ENCODE results near the gene HMOX2.

Gene HMOX2

GRCh38 chr16:4517812-4518680, 41.8 kb downstream of the HMOX2 start:
- Histone ChIP-seq H3K4me1 (ENCODE audit: control insufficient read depth, low read length) (peaks cover 9% of the 10 kb centered on the region), H3K36me3 (ENCODE audit: control insufficient read depth, low read length) (no peaks in the 10 kb centered on the region), H3K27ac (ENCODE audit: low read depth, low read length) (no peak overlapping the region), H3K9me2 (replicated peaks; ENCODE audit: control insufficient read depth, low read length) (no peaks in the 10 kb centered on the region), H3K27me3 (ENCODE audit: control insufficient read depth, low read length) (no peaks in the 10 kb centered on the region), H3K4me2 (ENCODE audit: low read length) (no peak overlapping the region), H3K9me3 (ENCODE audit: control insufficient read depth, insufficient read depth, low read length) (no peaks in the 10 kb centered on the region), H3F3A (ENCODE audit: control insufficient read depth, insufficient read depth) (peaks cover 6% of the 10 kb centered on the region), H4K20me1 (ENCODE audit: control insufficient read depth, insufficient read depth, low read depth, low read length) (no peaks in the 10 kb centered on the region), H3K79me2 (ENCODE audit: control insufficient read depth, low read length) (no peaks in the 10 kb centered on the region), H3K4me3 (ENCODE audit: low read length) (no peak overlapping the region)
- TF ChIP-seq CTCF (IDR thresholded peaks at IDR 0.05; ENCODE audit: low read depth, low read length, poor library complexity, severe bottlenecking) = peak; percentile 78
- TF ChIP-seq EZH2phosphoT487 (IDR thresholded peaks at IDR 0.05; ENCODE audit: borderline replicate concordance, low read length) = no peak

- H3K27me3 ChIP-seq (ENCODE audit: control insufficient read depth, low read length) = no peaks in the 10 kb centered on the region
- peaks cover 8% of the 10 kb centered on the region for H3K4me1 ChIP-seq (ENCODE audit: control insufficient read depth, low read length)
- H3K9me2 ChIP-seq (replicated peaks; ENCODE audit: control insufficient read depth, low read length) = no peaks in the 10 kb centered on the region
- H3F3A ChIP-seq (ENCODE audit: control insufficient read depth, insufficient read depth) = peaks cover 6% of the 10 kb centered on the region
- no peak overlapping the region for H3K4me3 ChIP-seq (ENCODE audit: low read length)
- H4K20me1 ChIP-seq (ENCODE audit: control insufficient read depth, insufficient read depth, low read depth, low read length) = no peaks in the 10 kb centered on the region
- no peak overlapping the region for H3K27ac ChIP-seq (ENCODE audit: low read depth, low read length)
- no peaks in the 10 kb centered on the region for H3K36me3 ChIP-seq (ENCODE audit: control insufficient read depth, low read length)
- H3K4me2 ChIP-seq (ENCODE audit: low read length) = no peak overlapping the region
- H3K79me2 ChIP-seq (ENCODE audit: control insufficient read depth, low read length) = no peaks in the 10 kb centered on the region
- H3K9me3 ChIP-seq (ENCODE audit: control insufficient read depth, insufficient read depth, low read length) = no peaks in the 10 kb centered on the region
- TF ChIP-seq EZH2phosphoT487 (IDR thresholded peaks at IDR 0.05; ENCODE audit: borderline replicate concordance, low read length) (no peak), CTCF (IDR thresholded peaks at IDR 0.05; ENCODE audit: low read depth, low read length, poor library complexity, severe bottlenecking) (no peak)
Observed at GRCh38 chr16:4519274-4520058, 43.3 kb downstream of the HMOX2 start.

- no peak for TF ChIP-seq CTCF (IDR thresholded peaks at IDR 0.05; ENCODE audit: low read depth, low read length, poor library complexity, severe bottlenecking)
- TF ChIP-seq EZH2phosphoT487 (IDR thresholded peaks at IDR 0.05; ENCODE audit: borderline replicate concordance, low read length) = no peak
- Histone ChIP-seq H3K27ac (ENCODE audit: low read depth, low read length) (no peak overlapping the region), H3K36me3 (ENCODE audit: control insufficient read depth, low read length) (no peaks in the 10 kb centered on the region), H3F3A (ENCODE audit: control insufficient read depth, insufficient read depth) (no peaks in the 10 kb centered on the region), H3K9me3 (ENCODE audit: control insufficient read depth, insufficient read depth, low read length) (no peaks in the 10 kb centered on the region), H3K27me3 (ENCODE audit: control insufficient read depth, low read length) (no peaks in the 10 kb centered on the region), H3K4me3 (ENCODE audit: low read length) (no peak overlapping the region), H3K4me1 (ENCODE audit: control insufficient read depth, low read length) (no peaks in the 10 kb centered on the region), H3K79me2 (ENCODE audit: control insufficient read depth, low read length) (no peaks in the 10 kb centered on the region), H3K9me2 (replicated peaks; ENCODE audit: control insufficient read depth, low read length) (no peaks in the 10 kb centered on the region), H3K4me2 (ENCODE audit: low read length) (no peak overlapping the region), H4K20me1 (ENCODE audit: control insufficient read depth, insufficient read depth, low read depth, low read length) (no peaks in the 10 kb centered on the region)
Observed at GRCh38 chr16:4520913-4521312, 44.7 kb downstream of the HMOX2 start.
